ENCODE results near the gene SYT7. TPM values are rescaled to one million over a fixed set of nuclear protein-coding genes. Genes with fewer than 3 reads are reported as not detected.
A peak's percentile ranks its signal among the peaks of the same experiment; 100 is the strongest.

The SYT7 gene
- total and polyA plus RNA-seq, 4 donors: 1.7 to 10.6 (median 3.8) TPM

DNA sequence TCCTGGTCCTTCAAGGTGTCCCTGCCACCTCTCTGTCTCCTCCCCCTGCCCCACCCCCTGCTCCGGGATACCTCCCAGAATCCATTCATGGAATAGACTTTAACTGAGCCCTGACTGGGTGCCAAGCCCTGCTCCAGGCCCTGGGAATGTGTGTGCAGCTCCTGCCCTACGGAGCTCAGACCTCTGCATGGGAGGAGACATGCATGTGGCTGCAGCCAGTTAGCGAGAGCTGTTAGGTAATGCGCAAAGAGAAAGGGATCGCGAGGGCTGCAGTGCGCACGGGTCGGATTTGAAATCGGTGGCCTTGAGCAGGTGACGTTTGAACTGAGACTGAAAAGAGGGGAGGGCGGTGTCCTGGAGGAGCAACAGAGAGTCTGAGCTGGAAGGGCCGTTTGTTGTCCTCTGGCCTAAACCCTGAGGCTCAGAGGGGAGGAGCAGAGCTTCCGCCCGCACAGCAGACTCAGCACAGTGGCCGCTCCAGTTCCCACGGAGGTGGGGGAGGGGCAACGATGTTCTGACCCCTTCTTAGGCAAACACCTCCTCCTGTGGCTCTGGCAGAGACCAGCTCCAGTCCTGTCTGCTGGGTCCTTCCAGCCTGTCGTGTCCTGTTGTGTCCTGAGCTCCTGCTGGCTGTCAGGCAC is 92.1 kb downstream of the SYT7 start:
- WGBS, 2 donors: 47% methylated on average over 19 of the region's 19 CpGs
- Histone ChIP-seq H3K4me1 (ENCODE audit: control insufficient read depth in 5 of 5, insufficient read depth in 5 of 5, low read length in 5 of 5) (peaks cover 0 to 23% (median 19%) of the 10 kb centered on the region in 5 donors), H3K36me3 (ENCODE audit: control insufficient read depth in 4 of 4, insufficient read depth in 4 of 4, low read length in 4 of 4) (no peaks in the 10 kb centered on the region), H3K27me3 (ENCODE audit: control insufficient read depth in 3 of 3, insufficient read depth in 3 of 3, low read length in 2 of 3) (no peaks in the 10 kb centered on the region), H3K9me3 (ENCODE audit: control insufficient read depth in 4 of 4, insufficient read depth in 3 of 4, low read length in 3 of 4) (no peaks in the 10 kb centered on the region), H3K9ac (ENCODE audit: insufficient read depth in 1 of 2, low read length in 2 of 2) (no peak overlapping the region), H3K4me3 (no peak overlapping the region), H3K27ac (ENCODE audit: low read depth in 1 of 2, low read length in 1 of 2) (no peak overlapping the region)
- no peak for TF ChIP-seq CTCF (IDR thresholded peaks at IDR 0.05; ENCODE audit: control extremely low read depth, extremely low read depth)
- DNase-seq (peak; percentile 55 to 65 (median 58)), ATAC-seq (ENCODE audit: insufficient read depth, low FRiP score) (no peak)

DNA sequence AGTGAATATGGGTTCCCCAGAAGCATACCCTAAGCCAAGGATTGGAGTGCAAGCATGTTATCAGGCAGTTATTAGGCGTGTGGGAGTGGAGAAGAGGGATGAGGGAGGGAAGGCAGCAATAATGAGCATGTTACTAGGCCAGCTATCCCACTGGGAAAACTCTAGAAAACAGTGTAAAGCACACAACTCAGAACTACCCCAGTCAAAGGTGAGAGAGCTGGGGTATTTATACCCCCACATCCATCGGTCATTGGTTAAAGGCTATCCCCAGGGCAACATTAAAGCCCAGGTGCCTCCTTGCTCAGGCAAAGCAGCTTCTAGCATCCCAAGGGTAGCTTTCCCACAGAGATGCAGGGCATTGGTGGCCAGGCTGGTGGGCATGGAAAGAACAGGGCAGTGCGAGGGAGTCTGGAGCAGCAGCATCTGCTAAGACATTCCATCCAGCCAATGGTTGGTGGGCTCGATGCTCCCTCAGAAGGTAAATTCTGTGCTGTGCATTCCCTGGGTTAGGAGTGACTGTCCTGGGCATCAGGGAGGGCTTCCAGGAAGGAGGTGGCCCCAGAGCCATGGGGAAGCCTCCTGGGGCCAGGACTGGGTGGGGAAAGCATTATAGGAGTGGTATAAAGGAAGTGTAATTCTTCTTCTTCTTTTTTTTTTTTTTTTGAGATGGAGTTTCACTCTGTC is 93.4 kb downstream of the SYT7 start:
- peaks cover 0 to 23% (median 19%) of the 10 kb centered on the region in 5 donors for H3K4me1 ChIP-seq (ENCODE audit: control insufficient read depth in 5 of 5, insufficient read depth in 5 of 5, low read length in 5 of 5)
- no peaks in the 10 kb centered on the region for H3K36me3 ChIP-seq (ENCODE audit: control insufficient read depth in 4 of 4, insufficient read depth in 4 of 4, low read length in 4 of 4)
- WGBS, 2 donors: 92 to 95% methylated on average over 4 of the region's 4 CpGs
- H3K9me3 ChIP-seq (ENCODE audit: control insufficient read depth in 4 of 4, insufficient read depth in 3 of 4, low read length in 3 of 4): no peaks in the 10 kb centered on the region
- H3K27me3 ChIP-seq (ENCODE audit: control insufficient read depth in 3 of 3, insufficient read depth in 3 of 3, low read length in 2 of 3): no peaks in the 10 kb centered on the region
- no peak overlapping the region for H3K27ac ChIP-seq (ENCODE audit: low read depth in 1 of 2, low read length in 1 of 2)
- TF ChIP-seq CTCF (IDR thresholded peaks at IDR 0.05; ENCODE audit: control extremely low read depth, extremely low read depth): no peak
- H3K9ac ChIP-seq (ENCODE audit: insufficient read depth in 1 of 2, low read length in 2 of 2): no peak overlapping the region
- ATAC-seq (ENCODE audit: insufficient read depth, low FRiP score): no peak
- DNase-seq: no peak
- H3K4me3 ChIP-seq: no peak overlapping the region

DNA sequence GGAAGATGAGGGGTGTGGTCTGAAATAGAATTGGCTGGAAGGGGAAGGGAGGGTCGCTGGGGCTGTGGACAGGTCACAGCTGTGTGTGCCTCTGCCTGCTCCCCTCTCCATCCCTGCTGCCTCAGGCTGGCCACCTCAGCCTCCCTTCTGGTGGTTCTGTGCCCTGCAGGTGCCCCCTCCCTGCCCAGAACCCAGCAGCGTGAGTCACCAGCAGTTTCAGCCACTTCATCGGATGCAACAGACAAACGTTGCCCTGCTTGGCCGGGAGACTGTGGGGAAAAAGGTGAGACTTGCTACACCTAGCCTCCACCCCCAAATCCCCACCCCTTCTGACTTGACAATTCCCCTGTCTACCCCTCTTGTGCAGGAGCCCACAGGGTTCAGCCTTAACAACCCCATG is 94.1 kb downstream of the SYT7 start:
- Histone ChIP-seq H3K4me1 (ENCODE audit: control insufficient read depth in 5 of 5, insufficient read depth in 5 of 5, low read length in 5 of 5) (peaks cover 0 to 23% (median 19%) of the 10 kb centered on the region in 5 donors), H3K36me3 (ENCODE audit: control insufficient read depth in 4 of 4, insufficient read depth in 4 of 4, low read length in 4 of 4) (no peaks in the 10 kb centered on the region), H3K27ac (ENCODE audit: low read depth in 1 of 2, low read length in 1 of 2) (no peak overlapping the region), H3K27me3 (ENCODE audit: control insufficient read depth in 3 of 3, insufficient read depth in 3 of 3, low read length in 2 of 3) (no peaks in the 10 kb centered on the region), H3K4me3 (no peak overlapping the region), H3K9ac (ENCODE audit: insufficient read depth in 1 of 2, low read length in 2 of 2) (no peak overlapping the region), H3K9me3 (ENCODE audit: control insufficient read depth in 4 of 4, insufficient read depth in 3 of 4, low read length in 3 of 4) (no peaks in the 10 kb centered on the region)
- ATAC-seq (ENCODE audit: insufficient read depth, low FRiP score) (no peak), DNase-seq (no peak)
- no peak for TF ChIP-seq CTCF (IDR thresholded peaks at IDR 0.05; ENCODE audit: control extremely low read depth, extremely low read depth)
- 87 to 88% methylated on average over 4 to 5 of the region's 5 CpGs for WGBS, 2 donors
